ENCODE measurements around the gene WWOX.

Gene WWOX

DNA sequence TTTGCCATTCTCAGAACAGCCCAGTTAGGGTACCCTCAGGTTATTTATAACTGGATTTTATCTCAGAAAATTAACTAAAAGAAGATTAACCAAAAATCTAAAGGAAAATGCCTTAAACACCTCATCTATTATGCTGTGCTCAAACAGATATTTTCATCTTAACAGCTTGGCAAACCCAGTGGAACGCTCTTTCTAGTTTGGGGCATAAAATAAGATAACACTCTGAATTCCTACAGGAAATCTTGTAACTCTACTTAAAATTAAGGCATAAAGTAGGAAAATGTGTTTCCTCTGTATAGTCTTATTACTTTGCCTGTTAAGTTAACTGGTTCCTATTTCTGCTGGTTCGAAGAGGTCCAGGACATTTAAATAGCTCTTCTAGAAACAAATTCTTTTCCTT, 777.2 kb downstream of the WWOX start:
- no peaks in the 10 kb centered on the region for H3K27me3 Mint-ChIP-seq
- H3K4me3 Mint-ChIP-seq, result no peak overlapping the region
- no peak overlapping the region for H3K27ac Mint-ChIP-seq

GRCh38 chr16:78877114-78877655, 777.7 kb downstream of the WWOX start:
- DNase-seq, result no peak
- H3K27me3 Mint-ChIP-seq, result no peaks in the 10 kb centered on the region
- no peak for ATAC-seq
- H3K9me3 Mint-ChIP-seq, result no peaks in the 10 kb centered on the region
- no peak overlapping the region for H3K4me3 Mint-ChIP-seq
- no peak overlapping the region for H3K27ac Mint-ChIP-seq
- no peaks in the 10 kb centered on the region for H3K4me1 Mint-ChIP-seq

More for the DNA sequence above, 777.2 kb downstream of the WWOX start:
- DNase-seq, result no peak
- Mint-ChIP-seq H3K4me1 (no peaks in the 10 kb centered on the region), H3K9me3 (no peaks in the 10 kb centered on the region)
- ATAC-seq, result no peak

DNA sequence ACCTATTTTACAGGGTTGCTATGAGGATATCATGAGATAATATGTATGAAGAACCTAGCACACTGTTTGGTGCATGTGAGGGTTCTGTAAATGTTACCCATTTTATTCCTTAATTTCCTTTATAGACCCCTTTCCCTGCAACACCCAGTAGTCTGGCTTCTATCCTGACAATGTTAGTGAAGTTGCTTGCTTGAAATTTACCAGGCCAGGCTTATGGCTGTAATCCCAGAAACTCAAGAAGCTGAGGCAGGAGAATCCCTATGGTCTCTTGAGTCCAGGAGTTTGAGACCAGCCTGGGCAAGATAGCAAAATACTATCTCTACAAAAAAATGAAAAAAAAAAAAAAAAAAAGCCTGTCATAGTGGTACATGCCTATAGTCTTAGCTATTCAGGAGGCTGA, 779.1 kb downstream of the WWOX start:
- H3K4me1 Mint-ChIP-seq, result no peaks in the 10 kb centered on the region
- H3K9me3 Mint-ChIP-seq, result no peaks in the 10 kb centered on the region
- ATAC-seq (no peak), DNase-seq (no peak)
- no peak overlapping the region for H3K4me3 Mint-ChIP-seq
- no peak overlapping the region for H3K27ac Mint-ChIP-seq
- no peaks in the 10 kb centered on the region for H3K27me3 Mint-ChIP-seq

DNA sequence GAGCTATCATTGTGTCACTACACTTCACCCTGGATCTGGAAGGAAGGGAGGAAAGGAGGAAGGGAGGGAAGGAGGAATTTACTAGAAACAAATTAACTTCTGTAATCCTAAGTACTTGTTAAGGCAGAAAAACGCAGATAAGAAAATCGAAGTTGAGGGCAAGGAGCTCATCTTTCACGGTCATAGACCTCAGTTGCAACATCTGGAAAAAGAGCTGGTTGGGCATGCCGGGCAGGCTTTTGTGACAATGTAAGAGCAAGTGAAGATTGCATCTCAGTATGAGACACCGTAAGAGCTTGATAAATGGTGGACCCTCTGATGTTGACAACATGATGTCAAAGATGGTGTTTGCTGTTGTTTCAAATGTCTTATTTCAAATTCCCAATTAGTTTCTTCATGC, 779.6 kb downstream of the WWOX start:
- no peak overlapping the region for H3K27ac Mint-ChIP-seq
- DNase-seq, result no peak
- no peak overlapping the region for H3K4me3 Mint-ChIP-seq
- H3K27me3 Mint-ChIP-seq, result no peaks in the 10 kb centered on the region
- ATAC-seq, result no peak
- no peaks in the 10 kb centered on the region for H3K9me3 Mint-ChIP-seq
- H3K4me1 Mint-ChIP-seq, result no peaks in the 10 kb centered on the region

DNA sequence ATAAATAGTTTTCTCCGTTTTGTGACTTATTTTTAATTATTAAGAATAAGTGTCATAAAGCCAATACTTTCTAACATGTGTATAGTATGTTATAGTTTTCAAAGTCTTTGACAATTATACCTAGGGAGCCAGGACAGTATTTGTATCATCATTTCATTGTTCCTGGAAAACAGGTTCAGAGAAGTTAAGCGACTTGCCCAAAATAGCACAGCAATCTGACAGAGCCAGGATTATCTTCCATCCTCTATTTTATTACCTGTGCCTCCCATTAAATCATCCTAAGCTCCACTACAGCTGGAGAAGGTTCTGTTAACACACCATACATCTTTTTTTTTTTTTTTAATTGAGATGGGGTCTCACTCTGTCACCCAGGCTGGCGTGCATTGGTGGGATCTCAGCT, 782.7 kb downstream of the WWOX start:
- H3K27ac Mint-ChIP-seq, result no peak overlapping the region
- H3K27me3 Mint-ChIP-seq, result no peaks in the 10 kb centered on the region
- DNase-seq, result no peak
- no peaks in the 10 kb centered on the region for H3K4me1 Mint-ChIP-seq
- ATAC-seq, result no peak
- H3K9me3 Mint-ChIP-seq, result no peaks in the 10 kb centered on the region
- no peak overlapping the region for H3K4me3 Mint-ChIP-seq

DNA sequence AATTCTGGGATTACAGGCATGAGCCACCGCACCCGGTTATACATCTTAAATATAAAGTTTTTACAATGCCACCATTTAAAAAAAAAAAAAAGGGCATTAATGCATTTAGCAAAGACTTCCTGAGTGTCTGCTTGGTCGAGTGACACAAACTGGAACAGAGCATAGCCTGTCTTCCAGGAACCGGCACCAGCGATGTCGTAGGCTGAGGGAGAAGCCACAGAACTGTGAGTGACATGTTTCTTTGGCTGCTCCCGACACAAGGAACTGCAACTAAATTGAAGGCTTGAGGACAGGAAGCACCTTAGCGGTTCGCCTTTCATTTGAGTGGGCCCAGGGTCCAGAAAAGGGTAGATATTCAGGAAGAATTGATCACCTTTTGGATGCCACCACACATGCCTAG, 783.3 kb downstream of the WWOX start:
- H3K9me3 Mint-ChIP-seq, result no peaks in the 10 kb centered on the region
- DNase-seq (no peak), ATAC-seq (no peak)
- H3K27me3 Mint-ChIP-seq, result no peaks in the 10 kb centered on the region
- no peaks in the 10 kb centered on the region for H3K4me1 Mint-ChIP-seq
- no peak overlapping the region for H3K27ac Mint-ChIP-seq
- H3K4me3 Mint-ChIP-seq, result no peak overlapping the region

- Mint-ChIP-seq H3K27ac (no peak overlapping the region), H3K4me3 (no peak overlapping the region), H3K4me1 (no peaks in the 10 kb centered on the region), H3K27me3 (no peaks in the 10 kb centered on the region), H3K9me3 (no peaks in the 10 kb centered on the region)
- DNase-seq, result no peak
- no peak for ATAC-seq
These were observed 784.8 kb downstream of the WWOX start for GRCh38 chr16:78884204-78884603.

- ATAC-seq, result no peak
- H3K4me3 Mint-ChIP-seq, result no peak overlapping the region
- peaks cover 0 to 10% of the 10 kb centered on the region in 2 donors for H3K9me3 Mint-ChIP-seq
- no peak overlapping the region for H3K27ac Mint-ChIP-seq
- no peak for DNase-seq
- H3K4me1 Mint-ChIP-seq, result peaks cover 13% of the 10 kb centered on the region
- no peaks in the 10 kb centered on the region for H3K27me3 Mint-ChIP-seq
These were observed 789.9 kb downstream of the WWOX start for GRCh38 chr16:78889346-78889745.

DNA sequence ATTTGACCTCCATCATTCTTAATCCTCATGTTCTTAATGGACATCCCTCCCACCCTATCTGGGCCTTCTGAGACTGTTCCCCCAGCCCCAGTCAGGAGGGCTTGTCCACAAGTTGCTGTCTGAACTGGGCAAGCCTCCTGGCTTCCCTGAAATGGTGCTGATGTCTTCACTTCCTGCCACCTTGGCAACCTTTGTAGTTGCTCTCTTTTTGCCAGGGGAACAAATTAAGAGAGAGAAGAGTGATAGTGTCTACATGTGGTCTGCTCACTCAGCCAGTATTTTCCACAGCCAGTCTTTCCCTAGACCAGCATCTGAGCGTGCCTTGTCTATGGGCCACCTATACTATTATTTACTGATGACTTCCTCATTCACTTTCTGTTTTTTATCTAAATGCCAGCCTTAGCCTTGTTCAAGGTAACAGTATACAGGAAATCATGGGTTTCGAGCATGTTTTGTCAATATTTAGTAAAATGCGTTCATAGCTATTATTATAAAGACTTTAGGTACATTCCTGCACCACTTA, 791.0 kb downstream of the WWOX start:
- ATAC-seq (no peak), DNase-seq (no peak)
- Mint-ChIP-seq H3K4me1 (peaks cover 13% of the 10 kb centered on the region), H3K27ac (peak overlapping the region in 1 of 2 donors; percentile 14), H3K9me3 (peaks cover 4 to 14% of the 10 kb centered on the region in 2 donors), H3K27me3 (no peaks in the 10 kb centered on the region), H3K4me3 (no peak overlapping the region)

DNA sequence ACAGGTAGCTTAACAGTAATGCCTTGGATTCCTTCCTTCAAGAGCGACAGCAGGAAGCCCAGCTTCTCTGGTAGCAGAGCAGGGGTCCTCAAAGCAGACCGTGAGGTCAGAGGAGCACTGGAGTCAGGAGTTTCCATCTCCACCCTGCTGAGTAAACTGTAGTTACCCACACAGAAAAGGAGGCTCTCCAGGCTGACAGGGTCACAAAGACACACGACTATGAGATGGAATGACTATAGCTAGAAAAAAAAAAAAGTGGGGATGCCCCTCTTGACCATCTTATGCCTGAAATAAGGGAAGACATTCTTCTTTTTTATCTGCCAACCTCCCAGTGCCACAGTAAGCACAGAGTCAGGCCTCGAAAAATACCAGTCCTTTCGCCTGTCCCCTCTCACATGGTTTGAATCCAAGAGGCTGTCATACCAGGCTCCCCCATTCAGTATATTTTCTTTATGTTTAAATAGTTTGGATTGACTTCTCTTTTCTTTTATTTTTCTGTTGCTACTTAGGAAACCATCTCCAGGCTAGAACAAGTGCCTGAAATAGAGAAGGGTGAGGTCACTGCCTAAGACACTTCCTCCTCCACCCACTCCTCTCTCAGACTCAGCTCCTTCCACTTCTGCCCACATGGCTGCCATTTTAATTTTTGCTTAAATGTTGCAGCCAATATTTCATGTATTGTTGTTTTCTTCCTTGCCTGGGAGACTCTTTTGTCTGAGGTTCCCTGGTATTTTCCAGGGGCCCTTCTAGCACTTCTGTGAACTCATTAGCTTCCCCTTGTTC, 793.7 kb downstream of the WWOX start:
- H3K9me3 Mint-ChIP-seq, result peaks cover 4 to 14% of the 10 kb centered on the region in 2 donors
- DNase-seq (no peak), ATAC-seq (no peak)
- peaks cover 13% of the 10 kb centered on the region for H3K4me1 Mint-ChIP-seq
- H3K27me3 Mint-ChIP-seq, result no peaks in the 10 kb centered on the region
- no peak overlapping the region for H3K4me3 Mint-ChIP-seq
- H3K27ac Mint-ChIP-seq, result no peak overlapping the region

GRCh38 chr16:78894886-78895285, 795.4 kb downstream of the WWOX start:
- H3K27me3 Mint-ChIP-seq, result no peaks in the 10 kb centered on the region
- H3K4me1 Mint-ChIP-seq, result peaks cover 12% of the 10 kb centered on the region
- ATAC-seq (no peak), DNase-seq (no peak)
- H3K27ac Mint-ChIP-seq, result no peak overlapping the region
- no peak overlapping the region for H3K4me3 Mint-ChIP-seq
- peaks cover 4 to 13% of the 10 kb centered on the region in 2 donors for H3K9me3 Mint-ChIP-seq

DNA sequence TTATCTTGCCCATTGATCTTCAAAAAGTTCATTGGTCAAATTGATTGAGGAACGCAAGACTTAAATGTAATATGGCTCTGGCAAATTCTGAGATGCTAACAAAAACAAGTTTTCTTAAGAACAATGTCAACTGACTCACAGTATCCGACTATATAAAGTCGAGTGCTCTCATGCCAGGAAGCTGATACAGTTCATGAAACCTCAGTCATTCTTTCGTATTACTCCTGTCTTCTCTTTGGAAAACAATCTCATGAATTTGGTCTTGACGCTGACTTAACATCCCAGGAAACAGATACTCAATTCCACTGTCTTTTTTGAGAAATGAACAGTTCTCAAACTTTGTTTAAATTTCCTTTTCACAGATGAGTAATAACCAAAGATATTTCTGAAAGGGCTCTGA, 796.2 kb downstream of the WWOX start:
- Mint-ChIP-seq H3K27ac (peak overlapping the region in 1 of 2 donors; percentile 37), H3K9me3 (peaks cover 4 to 7% of the 10 kb centered on the region in 2 donors), H3K4me3 (no peak overlapping the region), H3K27me3 (no peaks in the 10 kb centered on the region), H3K4me1 (peaks cover 6% of the 10 kb centered on the region)
- ATAC-seq (no peak), DNase-seq (no peak)

DNA sequence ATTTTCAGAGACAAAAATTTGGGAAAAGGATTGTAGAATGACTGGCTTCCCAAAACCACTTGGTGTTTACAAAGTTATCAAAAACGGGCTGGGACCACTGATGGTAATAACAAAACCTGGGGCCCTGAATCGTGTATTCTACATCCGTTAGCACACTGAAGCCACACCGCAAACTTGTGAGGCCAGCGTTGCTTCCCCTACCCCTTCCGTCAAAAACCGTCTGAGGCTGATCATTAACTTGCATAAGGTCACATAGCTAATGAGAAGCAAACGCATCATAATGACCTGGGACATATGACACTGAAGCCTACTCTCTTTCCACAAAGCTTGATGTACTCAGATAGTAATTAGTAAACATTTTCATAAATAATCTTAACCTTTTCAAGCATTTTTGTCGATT, 796.8 kb downstream of the WWOX start:
- ATAC-seq (no peak), DNase-seq (no peak)
- no peak overlapping the region for H3K4me3 Mint-ChIP-seq
- H3K27ac Mint-ChIP-seq, result no peak overlapping the region
- peaks cover 6% of the 10 kb centered on the region for H3K4me1 Mint-ChIP-seq
- H3K9me3 Mint-ChIP-seq, result peaks cover 4 to 7% of the 10 kb centered on the region in 2 donors
- no peaks in the 10 kb centered on the region for H3K27me3 Mint-ChIP-seq

GRCh38 chr16:78897299-78897698, 797.8 kb downstream of the WWOX start:
- Mint-ChIP-seq H3K4me3 (no peak overlapping the region), H3K27me3 (no peaks in the 10 kb centered on the region), H3K27ac (no peak overlapping the region), H3K4me1 (peaks cover 6% of the 10 kb centered on the region), H3K9me3 (peaks cover 4 to 7% of the 10 kb centered on the region in 2 donors)
- DNase-seq (no peak), ATAC-seq (no peak)

DNA sequence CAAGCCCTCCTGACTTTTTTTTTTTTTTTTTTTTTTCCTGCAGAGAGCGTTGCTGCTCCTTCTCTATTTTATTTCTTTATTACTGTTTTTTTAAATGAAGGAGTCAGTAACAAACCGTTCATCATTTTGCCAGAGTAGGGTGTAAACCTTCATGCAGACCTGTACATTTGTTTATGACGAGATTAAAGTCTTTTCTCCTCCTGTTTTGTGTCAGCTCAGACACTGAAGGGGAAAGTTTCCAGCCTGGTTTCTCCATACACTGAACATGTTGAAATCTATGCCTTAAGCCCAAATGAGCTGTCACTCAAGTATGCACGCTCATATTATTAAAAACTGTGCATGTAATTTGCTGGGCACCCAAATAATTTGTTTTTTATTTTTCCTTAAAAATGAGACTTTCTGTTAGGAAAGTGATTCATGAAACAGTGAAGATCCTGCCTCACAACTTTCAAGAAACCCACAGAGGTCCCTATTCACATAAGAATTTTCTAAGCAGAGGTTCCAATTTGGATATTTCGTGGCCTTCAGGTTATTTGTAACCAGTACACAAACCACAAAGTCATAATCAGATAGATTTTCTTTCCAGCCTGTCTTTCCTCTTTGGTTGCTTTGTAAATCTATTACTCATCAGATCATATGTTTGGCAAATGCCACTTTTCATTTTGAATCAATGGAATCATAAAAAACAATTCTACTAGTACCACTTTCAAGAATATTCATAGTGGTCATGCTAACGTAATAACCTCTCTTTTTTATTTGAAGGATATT, 800.8 kb downstream of the WWOX start:
- Mint-ChIP-seq H3K27ac (peak overlapping the region in 1 of 2 donors; percentile 13), H3K4me1 (no peaks in the 10 kb centered on the region), H3K4me3 (no peak overlapping the region), H3K27me3 (no peaks in the 10 kb centered on the region), H3K9me3 (peaks cover 0 to 2% of the 10 kb centered on the region in 2 donors)
- no peak for DNase-seq
- peak; percentile 31 for ATAC-seq

GRCh38 chr16:78900966-78901365, 801.5 kb downstream of the WWOX start:
- Mint-ChIP-seq H3K27ac (no peak overlapping the region), H3K4me3 (no peak overlapping the region), H3K9me3 (no peaks in the 10 kb centered on the region), H3K4me1 (no peaks in the 10 kb centered on the region), H3K27me3 (no peaks in the 10 kb centered on the region)
- ATAC-seq (no peak), DNase-seq (no peak)

Measured in stimulated activated naive CD8-positive, alpha-beta T cell treated with anti-CD3 and anti-CD28 coated beads, Interleukin-15, amount 100 ng/mL, for 72 hours (primary cell).